GM12873 (cell line): ENCODE results near the gene LIMCH1.

Experiments
- CTCF ChIP-seq: IDR thresholded peaks from 2 replicates; pipeline ENCODE4 v1.5.1; 2012; ENCODE audit warnings: low read depth, mild to moderate bottlenecking, moderate library complexity, low read length, control low read depth; ENCODE audit not compliant: insufficient read depth; ENCODE audit errors: missing control alignments

LIMCH1 gene

GRCh38 chr4:41517121-41517520 is 20.8 kb upstream of the LIMCH1 start:
- no peak for TF ChIP-seq CTCF

GRCh38 chr4:41517747-41518146 is 20.2 kb upstream of the LIMCH1 start:
- TF ChIP-seq CTCF = no peak

GRCh38 chr4:41524425-41524824 is 13.5 kb upstream of the LIMCH1 start:
- no peak for TF ChIP-seq CTCF

- no peak for TF ChIP-seq CTCF
Measured at GRCh38 chr4:41525129-41525528, 12.8 kb upstream of the LIMCH1 start.

- no peak for TF ChIP-seq CTCF
Measured at GRCh38 chr4:41526628-41527027, 11.3 kb upstream of the LIMCH1 start.

- no peak for TF ChIP-seq CTCF
Measured at GRCh38 chr4:41528512-41529205, 9.3 kb upstream of the LIMCH1 start.

GRCh38 chr4:41530741-41531140 is 7.2 kb upstream of the LIMCH1 start:
- no peak for TF ChIP-seq CTCF

GRCh38 chr4:41532336-41532735 is 5.6 kb upstream of the LIMCH1 start:
- no peak for TF ChIP-seq CTCF
